ENCODE measurements around the gene LRRC8D.

Gene LRRC8D

DNA sequence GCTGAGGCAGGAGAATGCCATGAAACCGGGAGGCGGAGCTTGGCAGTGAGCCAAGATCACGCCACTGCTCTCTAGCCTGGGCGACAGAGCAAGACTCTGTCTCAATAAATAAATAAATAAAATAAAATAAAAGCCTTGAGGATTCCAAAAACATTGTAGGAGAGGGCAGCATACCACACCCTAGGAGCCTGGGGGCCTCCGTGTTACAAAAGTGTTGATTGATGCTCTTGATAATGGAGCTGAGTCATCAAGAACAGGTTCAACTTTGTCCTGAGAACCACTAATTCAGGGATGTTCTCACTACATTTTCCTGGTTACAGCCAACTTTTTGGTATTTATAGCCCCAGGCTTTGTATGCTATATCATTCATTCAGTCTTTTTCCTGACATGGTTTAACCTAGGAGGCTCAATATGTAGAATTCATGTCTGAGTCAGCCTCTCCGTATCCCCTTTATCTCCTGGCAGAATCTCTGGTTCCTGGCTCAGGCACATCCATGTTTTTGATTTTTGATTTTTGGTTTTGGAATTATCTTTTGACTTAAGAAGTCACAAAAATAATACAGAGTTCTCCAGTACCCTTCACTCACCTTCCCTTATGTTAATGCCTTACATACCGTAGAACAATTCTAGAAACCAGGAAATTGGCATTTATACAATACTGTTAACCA lies 69.4 kb downstream of the LRRC8D start:
- DNase-seq (ENCODE audit: low read depth in 1 of 2, low spot score in 1 of 2): no peak

GRCh38 chr1:89892816-89893215 lies 72.0 kb downstream of the LRRC8D start:
- DNase-seq (ENCODE audit: low read depth in 1 of 2, low spot score in 1 of 2): no peak

- no peak for DNase-seq (ENCODE audit: low read depth in 1 of 2, low spot score in 1 of 2)
Measured at GRCh38 chr1:89894210-89895201, 73.7 kb downstream of the LRRC8D start.

GRCh38 chr1:89896105-89896942 lies 75.5 kb downstream of the LRRC8D start:
- DNase-seq (ENCODE audit: low read depth in 1 of 2, low spot score in 1 of 2): no peak

DNA sequence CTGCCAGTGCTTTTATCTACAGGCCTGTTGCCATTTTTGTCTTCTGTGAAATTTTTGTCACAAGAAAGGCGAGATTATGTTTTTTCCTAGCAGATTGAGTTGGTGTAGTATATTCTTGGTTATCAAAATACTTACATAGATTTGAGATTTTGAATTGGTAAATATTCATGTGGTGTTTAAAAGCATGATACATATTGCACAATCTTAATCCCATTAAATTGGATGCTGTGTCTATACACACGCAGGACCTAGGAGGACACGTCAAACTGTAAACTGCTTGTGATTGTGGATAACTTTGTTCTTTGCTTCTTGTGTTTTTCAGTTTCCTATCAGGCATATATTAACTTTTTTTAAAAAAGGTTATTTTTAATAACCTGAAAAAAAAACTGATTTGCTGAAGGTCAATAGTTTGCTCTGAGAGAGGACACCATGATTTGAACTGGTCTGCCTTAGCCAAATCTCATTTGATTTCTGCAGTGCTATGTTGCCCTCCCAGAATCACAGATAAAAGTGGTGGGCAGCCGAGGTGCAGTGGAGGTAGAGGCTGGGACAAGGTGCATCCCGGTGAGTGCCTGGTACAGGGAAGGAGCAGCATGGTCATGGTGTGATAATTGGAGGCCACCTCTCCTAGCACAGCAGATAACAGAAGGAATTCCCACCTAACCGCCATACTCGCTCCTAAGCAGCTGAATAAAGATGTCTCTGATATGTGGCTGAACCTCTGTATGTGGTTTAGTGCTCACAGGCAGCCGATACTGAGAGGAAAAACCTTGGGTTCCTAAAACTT lies 76.7 kb downstream of the LRRC8D start:
- no peak for DNase-seq (ENCODE audit: low read depth in 1 of 2, low spot score in 1 of 2)

DNA sequence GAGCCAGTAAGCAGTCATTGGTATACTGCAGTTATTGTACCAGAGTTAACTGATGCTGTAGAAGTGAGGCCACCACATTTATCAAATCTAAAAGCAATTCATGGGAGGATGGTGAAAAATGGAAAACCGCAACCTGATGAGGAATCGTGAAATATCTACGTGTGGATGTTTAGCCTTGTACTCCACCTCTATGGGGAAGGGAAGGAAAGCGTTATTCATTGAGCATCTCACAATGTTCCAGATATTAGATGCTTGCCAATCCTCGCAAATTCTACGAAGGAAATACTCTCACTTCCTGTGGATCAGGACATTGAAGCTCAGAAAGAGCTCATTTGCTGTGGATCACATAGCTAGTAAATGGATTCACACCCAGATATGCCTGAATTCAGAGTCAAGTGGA lies 77.3 kb downstream of the LRRC8D start:
- no peak for DNase-seq (ENCODE audit: low read depth in 1 of 2, low spot score in 1 of 2)

- DNase-seq (ENCODE audit: low read depth in 1 of 2, low spot score in 1 of 2): no peak
Measured at GRCh38 chr1:89898695-89899470, 78.1 kb downstream of the LRRC8D start.

- DNase-seq (ENCODE audit: low read depth in 1 of 2, low spot score in 1 of 2): no peak
Measured at GRCh38 chr1:89900323-89900722, 79.5 kb downstream of the LRRC8D start.

DNA sequence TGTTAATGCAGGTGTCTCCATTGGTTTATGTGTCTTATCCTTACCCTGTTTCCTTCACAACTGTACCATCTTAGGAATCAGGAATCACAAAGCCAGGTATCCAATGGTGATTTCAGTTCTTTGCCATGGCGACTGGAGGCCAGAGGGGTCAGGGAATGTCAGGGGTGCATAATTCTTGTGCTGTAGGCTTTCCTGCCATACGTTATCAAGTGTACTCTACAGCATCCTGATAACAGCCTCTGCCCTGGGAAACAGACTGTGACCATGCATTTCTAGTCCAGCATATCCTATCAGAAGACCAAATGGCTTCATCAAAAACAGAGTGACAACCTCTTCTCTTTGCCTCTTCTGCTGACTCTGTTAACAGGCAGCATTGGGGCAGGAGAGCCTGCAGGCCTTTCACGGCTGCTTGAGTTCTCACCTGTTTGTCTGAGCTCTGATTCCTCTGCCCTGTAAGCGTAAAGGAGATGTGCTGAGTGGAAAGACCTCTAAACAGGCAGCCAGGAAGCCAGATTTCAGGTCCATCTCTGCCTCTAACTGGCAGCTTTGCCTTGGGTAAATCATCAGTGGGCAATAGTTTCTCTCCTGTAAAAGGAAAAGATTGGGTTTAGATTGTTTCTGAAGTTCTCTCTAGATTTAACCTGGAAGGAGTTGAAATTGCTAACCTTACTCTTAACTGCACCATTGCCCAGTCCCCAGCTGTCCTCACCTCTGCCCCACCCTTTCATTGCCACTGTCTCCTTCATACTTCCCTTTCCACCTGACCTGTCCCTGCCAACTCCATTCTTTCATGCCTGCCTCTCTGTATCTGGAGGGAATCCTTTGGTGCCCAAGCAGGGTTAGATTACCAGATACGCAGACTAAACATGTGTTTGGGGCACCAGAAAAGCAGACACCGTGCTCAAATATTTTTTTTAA lies 80.2 kb downstream of the LRRC8D start:
- DNase-seq (ENCODE audit: low read depth in 1 of 2, low spot score in 1 of 2): no peak

GRCh38 chr1:89901957-89902669 lies 81.3 kb downstream of the LRRC8D start:
- DNase-seq (ENCODE audit: low read depth in 1 of 2, low spot score in 1 of 2): no peak

DNA sequence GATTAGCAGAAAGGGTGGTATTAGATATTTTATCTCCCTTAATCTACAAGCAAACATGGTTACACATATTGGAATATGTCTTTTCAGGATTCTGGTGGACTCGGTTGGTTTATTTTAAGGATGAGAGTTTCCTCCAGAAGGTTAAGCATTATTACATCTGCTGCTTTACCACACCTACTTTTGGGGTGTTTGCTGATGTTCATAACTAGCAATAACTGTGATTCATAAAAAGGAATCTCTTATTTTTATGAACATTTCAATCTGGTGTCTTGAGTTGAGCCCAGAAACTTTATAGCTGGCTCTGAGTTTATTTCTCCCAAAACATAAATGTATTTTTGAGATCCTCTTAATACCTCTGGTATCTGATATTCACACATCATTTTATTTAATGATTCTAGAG lies 82.7 kb downstream of the LRRC8D start:
- no peak for DNase-seq (ENCODE audit: low read depth in 1 of 2, low spot score in 1 of 2)

DNA sequence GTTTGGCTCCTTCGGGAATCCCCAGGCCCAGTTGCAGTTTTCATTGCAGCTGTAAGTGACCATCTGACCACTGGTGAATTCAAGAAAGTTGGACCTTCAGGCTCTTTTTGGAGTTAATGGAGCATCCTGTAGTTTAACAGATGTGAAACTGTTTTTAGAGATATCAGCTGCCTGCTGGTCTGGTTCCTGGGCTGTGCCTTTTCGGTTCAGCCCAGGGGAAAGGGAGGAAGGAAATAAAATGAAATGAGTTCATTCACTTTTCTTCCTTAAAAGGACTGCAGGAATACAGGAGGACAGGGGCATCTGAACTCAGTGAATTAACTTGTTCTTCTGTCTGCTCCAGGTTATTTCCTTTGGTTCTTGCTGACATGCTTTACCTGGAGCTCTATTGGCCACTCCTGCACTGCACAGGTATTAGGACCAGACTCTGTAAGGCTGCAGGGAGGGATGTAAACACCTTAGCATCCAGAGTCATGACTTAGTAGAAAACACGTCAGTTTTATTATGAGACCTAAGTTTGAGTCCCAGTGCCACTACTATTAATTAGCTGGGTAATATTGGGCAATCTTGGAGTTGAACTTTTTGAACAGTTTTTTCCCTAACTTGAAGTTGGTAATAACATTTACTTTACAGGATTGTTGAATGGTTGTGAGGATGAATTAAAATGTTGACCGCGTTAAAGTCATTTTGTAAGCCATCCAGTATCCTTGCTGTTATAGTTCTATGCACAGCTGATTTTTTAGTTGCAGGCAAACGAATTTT lies 83.6 kb downstream of the LRRC8D start:
- no peak for DNase-seq (ENCODE audit: low read depth in 1 of 2, low spot score in 1 of 2)

DNA sequence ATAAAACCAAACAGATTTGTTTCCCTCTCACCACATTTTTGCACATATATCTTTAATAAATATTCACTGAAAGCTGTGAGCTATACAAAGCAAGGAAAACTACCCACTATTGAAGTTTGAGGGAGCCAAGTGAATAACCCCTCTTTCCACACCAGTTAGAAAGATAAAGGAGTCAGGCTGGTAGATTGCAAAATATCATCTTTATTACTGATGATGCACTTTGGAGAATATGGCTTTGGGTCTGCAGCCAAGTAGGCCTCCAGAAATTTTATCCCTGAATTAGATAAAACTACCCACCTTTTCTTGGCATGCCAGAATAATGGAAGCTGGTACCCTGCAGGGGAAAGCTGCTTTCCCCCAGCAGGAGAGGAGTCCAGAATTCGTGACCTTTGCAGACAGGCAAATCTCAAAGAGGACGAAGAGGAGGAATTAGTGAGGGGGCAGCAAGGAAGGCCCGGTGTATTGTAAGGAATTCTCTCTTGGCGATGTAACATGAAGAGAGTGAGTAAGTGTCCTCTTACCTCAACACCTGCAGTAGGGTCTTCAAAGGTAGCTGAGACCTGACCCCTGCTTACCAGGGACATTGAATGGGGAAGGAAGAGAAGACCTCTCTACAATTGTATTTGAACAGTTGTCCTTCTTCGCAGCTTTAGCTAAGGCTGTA lies 84.7 kb downstream of the LRRC8D start:
- DNase-seq (ENCODE audit: low read depth in 1 of 2, low spot score in 1 of 2): no peak

- DNase-seq (ENCODE audit: low read depth in 1 of 2, low spot score in 1 of 2): no peak
Measured at GRCh38 chr1:89906088-89906487, 85.3 kb downstream of the LRRC8D start.

GRCh38 chr1:89907727-89908212 lies 86.9 kb downstream of the LRRC8D start:
- no peak for DNase-seq (ENCODE audit: low read depth in 1 of 2, low spot score in 1 of 2)

GRCh38 chr1:89908273-89908671 lies 87.4 kb downstream of the LRRC8D start:
- no peak for DNase-seq (ENCODE audit: low read depth in 1 of 2, low spot score in 1 of 2)

All from stimulated activated CD4-positive, alpha-beta T cell treated with anti-CD3 and anti-CD28 coated beads, Interleukin-15, amount 100 ng/mL, for 1 hour (primary cell).